Tibial nerve (tissue), 4 donors: Measurements from ENCODE around the gene ATRX.

Source experiments
- CTCF ChIP-seq, 5 experiments: fragments of 200-600 bp in 3 of 5; fragments of 450-650 bp in 2 of 5; sonication (generic) in 3 of 5; IDR thresholded peaks; one replicate each; pipeline ENCODE4 v1.5.1; 2016 to 2019; ENCODE audit warnings: antibody characterized with exemption in 5 of 5, mild to moderate bottlenecking in 3 of 5, moderate library complexity in 2 of 5
- EP300 ChIP-seq, 2 donors: sonication (generic); formaldehyde crosslinking; IDR thresholded peaks; one replicate each; pipeline ENCODE4 v1.6.1; 2017; ENCODE audit warnings: antibody characterized with exemption in 2 of 2, mild to moderate bottlenecking in 1 of 2

DNA sequence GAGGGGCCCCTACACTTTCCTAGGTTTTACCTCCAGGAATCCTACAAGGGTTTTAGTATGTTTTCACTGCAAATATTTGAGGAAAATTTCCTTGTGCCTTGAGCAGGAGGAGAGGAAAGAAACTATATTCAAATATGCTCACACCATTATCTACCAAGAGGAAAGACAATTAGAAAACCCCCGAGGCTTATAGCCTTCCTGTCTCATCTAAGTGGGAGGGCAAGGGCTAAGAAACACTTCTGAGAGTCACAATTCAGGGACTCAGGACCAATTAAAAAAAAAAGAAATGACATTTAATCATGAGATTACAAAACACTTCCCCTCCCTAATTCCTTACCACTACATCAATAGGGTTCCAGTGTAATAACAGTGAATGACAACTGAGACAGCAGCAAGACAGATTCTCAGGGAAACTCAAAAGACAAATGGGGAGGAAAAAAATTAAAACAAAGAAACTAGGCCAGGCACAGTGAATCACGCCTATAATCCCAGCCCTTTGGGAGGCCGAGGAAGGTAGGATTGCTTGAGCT lies 45.6 kb downstream of the ATRX start:
- TF ChIP-seq EP300 (IDR thresholded peaks at IDR 0.05), result no peak
- TF ChIP-seq CTCF (IDR thresholded peaks at IDR 0.05), result no peak
